Measurements from ENCODE around the gene KRTAP9-9.
"Not testable (repeated sequence)": the region's sequence is repeated elsewhere in the genome, so short reads cannot be mapped to it uniquely, and the experiment has no call there.

KRTAP9-9 gene

GRCh38 chr17:41223821-41224220, 31.4 kb upstream of the KRTAP9-9 start:
- Histone ChIP-seq H3K4me3 (ENCODE audit: low read length in 2 of 2) (no peak overlapping the region), H4K8ac (ENCODE audit: low read depth, low read length) (no peak overlapping the region), H3K4ac (ENCODE audit: low read length) (no peak overlapping the region), H2AK5ac (ENCODE audit: low read depth, low read length) (no peak overlapping the region), H3K79me1 (ENCODE audit: low read depth, low read length) (no peaks in the 10 kb centered on the region), H4K91ac (ENCODE audit: low read depth, low read length, poor library complexity) (no peak overlapping the region), H3K9me3 (replicated peaks in 1 of 2; ENCODE audit: control insufficient read depth in 2 of 2, insufficient read depth in 1 of 2, low read depth in 1 of 2, low read length in 2 of 2) (no peaks in the 10 kb centered on the region), H3K18ac (ENCODE audit: low read length) (no peak overlapping the region), H3K4me2 (ENCODE audit: insufficient read depth, low read length, poor library complexity, severe bottlenecking) (no peak overlapping the region), H2BK120ac (ENCODE audit: low read depth, low read length) (no peak overlapping the region), H3K23ac (ENCODE audit: low read depth, low read length, poor library complexity) (no peak overlapping the region), H3K14ac (ENCODE audit: low read length) (no peak overlapping the region), H3K4me1 (ENCODE audit: control insufficient read depth in 2 of 2, insufficient read depth in 1 of 2, low read depth in 1 of 2, low read length in 2 of 2) (no peaks in the 10 kb centered on the region), H3K27me3 (ENCODE audit: control insufficient read depth in 3 of 3, insufficient read depth in 3 of 3, low read depth in 1 of 3, low read length in 3 of 3) (peaks cover 0 to 3% (median 0%) of the 10 kb centered on the region in 3 experiments), H3K9ac (ENCODE audit: low read depth, low read length, poor library complexity) (no peak overlapping the region), H2AFZ (ENCODE audit: low read length) (no peak overlapping the region), H3K27ac (replicated peaks; ENCODE audit: low read length) (no peak overlapping the region), H2BK12ac (ENCODE audit: low read length) (no peak overlapping the region), H2BK5ac (ENCODE audit: low read length) (no peak overlapping the region), H3K36me3 (replicated peaks in 1 of 2; ENCODE audit: control insufficient read depth in 2 of 2, insufficient read depth in 2 of 2, low read length in 2 of 2) (no peaks in the 10 kb centered on the region), H2BK15ac (ENCODE audit: low read length) (no peak overlapping the region)
- no CpG with 5 or more reads among the region's 2 CpGs for WGBS, 2 donors (ENCODE audit: extremely low coverage in 2 of 2, insufficient read length in 2 of 2, insufficient replicate concordance in 1 of 2)
- DNase-seq (ENCODE audit: low spot score) = no peak

GRCh38 chr17:41226051-41226450, 29.1 kb upstream of the KRTAP9-9 start:
- Histone ChIP-seq H3K23ac (ENCODE audit: low read depth, low read length, poor library complexity) (no peak overlapping the region), H3K9me3 (replicated peaks in 1 of 2; ENCODE audit: control insufficient read depth in 2 of 2, insufficient read depth in 1 of 2, low read depth in 1 of 2, low read length in 2 of 2) (no peaks in the 10 kb centered on the region), H4K8ac (ENCODE audit: low read depth, low read length) (no peak overlapping the region), H3K14ac (ENCODE audit: low read length) (no peak overlapping the region), H3K79me1 (ENCODE audit: low read depth, low read length) (no peaks in the 10 kb centered on the region), H2AK5ac (ENCODE audit: low read depth, low read length) (no peak overlapping the region), H3K4me3 (ENCODE audit: low read length in 2 of 2) (no peak overlapping the region), H2BK5ac (ENCODE audit: low read length) (no peak overlapping the region), H3K27me3 (ENCODE audit: control insufficient read depth in 3 of 3, insufficient read depth in 3 of 3, low read depth in 1 of 3, low read length in 3 of 3) (peaks cover 0 to 1% (median 0%) of the 10 kb centered on the region in 3 experiments), H3K27ac (replicated peaks; ENCODE audit: low read length) (no peak overlapping the region), H2AFZ (ENCODE audit: low read length) (no peak overlapping the region), H3K4ac (ENCODE audit: low read length) (no peak overlapping the region), H3K4me1 (ENCODE audit: control insufficient read depth in 2 of 2, insufficient read depth in 1 of 2, low read depth in 1 of 2, low read length in 2 of 2) (no peaks in the 10 kb centered on the region), H2BK120ac (ENCODE audit: low read depth, low read length) (no peak overlapping the region), H3K36me3 (replicated peaks in 1 of 2; ENCODE audit: control insufficient read depth in 2 of 2, insufficient read depth in 2 of 2, low read length in 2 of 2) (no peaks in the 10 kb centered on the region), H2BK12ac (ENCODE audit: low read length) (no peak overlapping the region), H2BK15ac (ENCODE audit: low read length) (no peak overlapping the region), H3K18ac (ENCODE audit: low read length) (no peak overlapping the region), H4K91ac (ENCODE audit: low read depth, low read length, poor library complexity) (no peak overlapping the region), H3K4me2 (ENCODE audit: insufficient read depth, low read length, poor library complexity, severe bottlenecking) (no peak overlapping the region), H3K9ac (ENCODE audit: low read depth, low read length, poor library complexity) (no peak overlapping the region)
- DNase-seq (ENCODE audit: low spot score) = no peak
- WGBS, 2 donors (ENCODE audit: extremely low coverage in 2 of 2, insufficient read length in 2 of 2, insufficient replicate concordance in 1 of 2) = no CpG with 5 or more reads among the region's 6 CpGs

- no CpG with 5 or more reads among the region's 4 CpGs for WGBS, 2 donors (ENCODE audit: extremely low coverage in 2 of 2, insufficient read length in 2 of 2, insufficient replicate concordance in 1 of 2)
- H2AK5ac ChIP-seq (ENCODE audit: low read depth, low read length); H2BK15ac ChIP-seq (ENCODE audit: low read length); H2BK5ac ChIP-seq (ENCODE audit: low read length); H3K14ac ChIP-seq (ENCODE audit: low read length); DNase-seq (ENCODE audit: low spot score); H3K4me2 ChIP-seq (ENCODE audit: insufficient read depth, low read length, poor library complexity, severe bottlenecking); H4K91ac ChIP-seq (ENCODE audit: low read depth, low read length, poor library complexity); H2AFZ ChIP-seq (ENCODE audit: low read length); H3K4ac ChIP-seq (ENCODE audit: low read length); H3K23ac ChIP-seq (ENCODE audit: low read depth, low read length, poor library complexity); H3K4me1 ChIP-seq (ENCODE audit: control insufficient read depth in 2 of 2, insufficient read depth in 1 of 2, low read depth in 1 of 2, low read length in 2 of 2); H3K18ac ChIP-seq (ENCODE audit: low read length); H2BK12ac ChIP-seq (ENCODE audit: low read length); H3K27ac ChIP-seq (replicated peaks; ENCODE audit: low read length); H3K9me3 ChIP-seq (replicated peaks in 1 of 2; ENCODE audit: control insufficient read depth in 2 of 2, insufficient read depth in 1 of 2, low read depth in 1 of 2, low read length in 2 of 2); H3K9ac ChIP-seq (ENCODE audit: low read depth, low read length, poor library complexity); H3K79me1 ChIP-seq (ENCODE audit: low read depth, low read length); H3K36me3 ChIP-seq (replicated peaks in 1 of 2; ENCODE audit: control insufficient read depth in 2 of 2, insufficient read depth in 2 of 2, low read length in 2 of 2); H2BK120ac ChIP-seq (ENCODE audit: low read depth, low read length); H3K27me3 ChIP-seq (ENCODE audit: control insufficient read depth in 3 of 3, insufficient read depth in 3 of 3, low read depth in 1 of 3, low read length in 3 of 3); H4K8ac ChIP-seq (ENCODE audit: low read depth, low read length); H3K4me3 ChIP-seq (ENCODE audit: low read length in 2 of 2): not testable (repeated sequence)
Measured at GRCh38 chr17:41226598-41227095, 28.5 kb upstream of the KRTAP9-9 start, which contains the start of gene KRTAP9-2. TSS of gene KRTAP9-2 (plus strand) at chr17:41226648. CDS start at chr17:41226655, 7 bp downstream.

DNA sequence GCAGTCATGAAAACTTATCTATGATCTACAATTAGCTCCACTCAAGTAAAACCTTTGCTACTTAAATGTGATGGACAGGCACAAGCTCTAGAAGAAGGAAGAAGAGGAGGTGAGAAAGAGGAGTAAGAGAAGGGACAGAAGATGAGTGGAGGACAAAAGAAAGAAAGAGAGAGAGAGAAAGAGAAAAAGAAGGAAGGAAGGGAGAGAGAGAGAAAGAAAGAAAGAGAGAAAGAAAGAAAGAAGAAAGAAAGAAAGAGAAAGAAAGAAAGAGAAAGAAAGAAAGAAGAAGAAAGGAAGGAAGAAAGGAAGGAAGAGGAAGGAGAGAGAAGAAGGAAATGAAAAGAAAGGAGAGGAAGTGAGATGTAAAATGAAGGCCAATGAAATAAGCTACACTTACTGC, 25.1 kb upstream of the KRTAP9-9 start:
- Histone ChIP-seq H3K4me3 (ENCODE audit: low read length in 2 of 2) (no peak overlapping the region), H3K23ac (ENCODE audit: low read depth, low read length, poor library complexity) (no peak overlapping the region), H3K9ac (ENCODE audit: low read depth, low read length, poor library complexity) (no peak overlapping the region), H3K36me3 (replicated peaks in 1 of 2; ENCODE audit: control insufficient read depth in 2 of 2, insufficient read depth in 2 of 2, low read length in 2 of 2) (no peaks in the 10 kb centered on the region), H2BK12ac (ENCODE audit: low read length) (no peak overlapping the region), H3K4me2 (ENCODE audit: insufficient read depth, low read length, poor library complexity, severe bottlenecking) (no peak overlapping the region), H3K18ac (ENCODE audit: low read length) (no peak overlapping the region), H3K4ac (ENCODE audit: low read length) (no peak overlapping the region), H2AFZ (ENCODE audit: low read length) (no peak overlapping the region), H3K9me3 (replicated peaks in 1 of 2; ENCODE audit: control insufficient read depth in 2 of 2, insufficient read depth in 1 of 2, low read depth in 1 of 2, low read length in 2 of 2) (no peaks in the 10 kb centered on the region), H2BK15ac (ENCODE audit: low read length) (no peak overlapping the region), H2BK5ac (ENCODE audit: low read length) (no peak overlapping the region), H3K27ac (replicated peaks; ENCODE audit: low read length) (no peak overlapping the region), H3K27me3 (ENCODE audit: control insufficient read depth in 3 of 3, insufficient read depth in 3 of 3, low read depth in 1 of 3, low read length in 3 of 3) (no peaks in the 10 kb centered on the region), H3K14ac (ENCODE audit: low read length) (no peak overlapping the region), H2BK120ac (ENCODE audit: low read depth, low read length) (no peak overlapping the region), H3K4me1 (ENCODE audit: control insufficient read depth in 2 of 2, insufficient read depth in 1 of 2, low read depth in 1 of 2, low read length in 2 of 2) (no peaks in the 10 kb centered on the region), H2AK5ac (ENCODE audit: low read depth, low read length) (no peak overlapping the region), H4K8ac (ENCODE audit: low read depth, low read length) (no peak overlapping the region), H4K91ac (ENCODE audit: low read depth, low read length, poor library complexity) (no peak overlapping the region), H3K79me1 (ENCODE audit: low read depth, low read length) (no peaks in the 10 kb centered on the region)
- DNase-seq (ENCODE audit: low spot score) = no peak

Measured in neuronal stem cell (in vitro differentiated cells).